Thoracic aorta (tissue), 2 donors: ENCODE data around the gene KLF13. TPM values are rescaled to one million over a fixed set of nuclear protein-coding genes. Genes with fewer than 3 reads are reported as not detected.

Source experiments
- ATAC-seq: fragments of 150-250 bp; one replicate; pipeline ENCODE4 v1.8.0; 2017; ENCODE audit warnings: low read depth; ENCODE audit not compliant: insufficient number of reproducible peaks, low FRiP score
- DNase-seq: peaks from one replicate; pipeline ENCODE4 v3.0.0-alpha.2; 2020; ENCODE audit warnings: low spot score
- H3K27ac ChIP-seq, 2 donors: fragments of 200-600 bp; sonication (generic); 1 replicate in 1 of 2; 2 replicates in 1 of 2; pipeline ENCODE4 v1.5.1; 2016; ENCODE audit warnings: mild to moderate bottlenecking in 2 of 2, moderate library complexity in 2 of 2
- H3K27me3 ChIP-seq: fragments of 200-600 bp; sonication (generic); replicated peaks from 2 replicates; pipeline ENCODE4 v1.6.0; 2016; ENCODE audit warnings: mild to moderate bottlenecking; ENCODE audit not compliant: insufficient read depth
- H3K36me3 ChIP-seq: fragments of 200-600 bp; sonication (generic); one replicate; pipeline ENCODE4 v1.5.1; 2016
- H3K4me1 ChIP-seq, 2 donors: fragments of 200-600 bp; sonication (generic); 1 replicate in 1 of 2; 2 replicates in 1 of 2; pipeline versions ENCODE4 v1.5.1 to v1.6.0; 2016; ENCODE audit warnings: low read depth in 2 of 2, mild to moderate bottlenecking in 1 of 2; ENCODE audit not compliant: control insufficient read depth in 1 of 2
- H3K4me3 ChIP-seq: fragments of 200-600 bp; sonication (generic); 2 replicates; pipeline ENCODE4 v1.5.1; 2016; ENCODE audit warnings: mild to moderate bottlenecking
- H3K9me3 ChIP-seq: fragments of 200-600 bp; sonication (generic); 2 replicates; pipeline ENCODE4 v1.5.1; 2016
- total RNA-seq, 2 donors: library from RNA; depleted of rRNA; stranded (reverse); fragments of >200 nt; gene quantifications; one replicate each; pipeline versions ENCODE4 v1.1.0 to v1.2.3, GENCODE V29; 2016
- TF ChIP-seq, protein P1 (sequence below): fragments of 200-600 bp; sonication (generic); IDR thresholded peaks from one replicate; pipeline ENCODE4 v1.5.1; 2019; ENCODE audit warnings: antibody characterized with exemption

The KLF13 gene
- total RNA-seq, 2 donors from 2014 or later: 59.5 to 76.5 TPM

GRCh38 chr15:31390777-31391486 lies 64.3 kb downstream of the KLF13 start:
- no peak for DNase-seq
- peak overlapping the region; percentile 83 for H3K4me3 ChIP-seq
- no peaks in the 10 kb centered on the region for H3K9me3 ChIP-seq
- TF ChIP-seq, protein P1, sequence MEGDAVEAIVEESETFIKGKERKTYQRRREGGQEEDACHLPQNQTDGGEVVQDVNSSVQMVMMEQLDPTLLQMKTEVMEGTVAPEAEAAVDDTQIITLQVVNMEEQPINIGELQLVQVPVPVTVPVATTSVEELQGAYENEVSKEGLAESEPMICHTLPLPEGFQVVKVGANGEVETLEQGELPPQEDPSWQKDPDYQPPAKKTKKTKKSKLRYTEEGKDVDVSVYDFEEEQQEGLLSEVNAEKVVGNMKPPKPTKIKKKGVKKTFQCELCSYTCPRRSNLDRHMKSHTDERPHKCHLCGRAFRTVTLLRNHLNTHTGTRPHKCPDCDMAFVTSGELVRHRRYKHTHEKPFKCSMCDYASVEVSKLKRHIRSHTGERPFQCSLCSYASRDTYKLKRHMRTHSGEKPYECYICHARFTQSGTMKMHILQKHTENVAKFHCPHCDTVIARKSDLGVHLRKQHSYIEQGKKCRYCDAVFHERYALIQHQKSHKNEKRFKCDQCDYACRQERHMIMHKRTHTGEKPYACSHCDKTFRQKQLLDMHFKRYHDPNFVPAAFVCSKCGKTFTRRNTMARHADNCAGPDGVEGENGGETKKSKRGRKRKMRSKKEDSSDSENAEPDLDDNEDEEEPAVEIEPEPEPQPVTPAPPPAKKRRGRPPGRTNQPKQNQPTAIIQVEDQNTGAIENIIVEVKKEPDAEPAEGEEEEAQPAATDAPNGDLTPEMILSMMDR: no peak
- peak overlapping the region; percentile 63 to 80 for H3K27ac ChIP-seq
- ATAC-seq: no peak
- H3K27me3 ChIP-seq: no peaks in the 10 kb centered on the region
- peaks cover 19 to 31% of the 10 kb centered on the region in 2 donors for H3K4me1 ChIP-seq
- H3K36me3 ChIP-seq: no peaks in the 10 kb centered on the region

DNA sequence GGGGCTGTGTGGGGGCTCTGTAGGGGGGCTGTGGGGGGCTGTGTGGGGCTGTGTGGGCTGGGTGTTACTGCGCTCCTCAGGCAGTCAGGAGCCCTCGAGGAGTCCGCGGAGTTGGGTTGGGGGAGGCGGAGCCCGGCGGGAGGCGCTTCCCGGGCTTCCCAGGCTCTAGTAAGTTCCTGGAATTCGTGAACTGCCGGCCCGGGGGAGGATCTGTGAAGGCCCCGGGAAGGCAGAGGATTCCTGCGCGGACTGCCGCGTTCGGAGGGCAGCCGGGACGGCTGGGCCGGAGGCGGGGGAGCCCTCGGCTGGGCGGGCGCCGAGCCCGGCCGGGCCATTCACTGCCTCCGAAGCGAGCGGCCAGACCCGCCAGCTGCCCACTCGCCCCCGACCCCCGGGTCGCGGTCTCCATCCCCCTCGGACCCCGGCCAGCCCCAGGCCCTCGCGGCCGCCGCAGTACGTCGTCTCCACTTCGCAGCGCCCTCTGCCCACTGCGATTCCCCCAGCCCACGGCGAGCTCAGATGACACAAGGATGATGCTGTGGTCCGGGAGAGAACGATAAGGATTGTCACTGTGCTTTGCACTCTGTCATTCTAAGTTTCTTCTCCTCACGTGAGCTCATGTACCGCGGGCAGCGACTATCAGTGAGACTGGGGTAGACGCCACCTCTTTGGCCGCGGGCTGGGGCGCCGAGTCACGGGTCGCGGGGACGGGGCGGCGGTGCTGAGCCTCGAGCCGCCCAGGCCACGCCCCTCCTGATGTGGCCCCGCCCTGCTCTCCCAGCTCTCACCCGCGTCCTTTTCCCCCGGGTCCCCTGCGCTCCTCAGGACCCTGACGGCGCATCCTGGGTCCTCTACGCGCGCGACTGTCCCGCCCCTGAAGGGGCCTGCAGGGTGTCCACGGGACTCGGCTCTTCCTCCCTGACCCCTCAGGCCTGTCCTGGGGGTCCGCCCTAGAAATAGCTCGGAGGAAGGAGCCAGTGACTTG lies 65.3 kb downstream of the KLF13 start:
- H3K9me3 ChIP-seq: no peaks in the 10 kb centered on the region
- H3K27me3 ChIP-seq: no peaks in the 10 kb centered on the region
- peaks cover 19 to 37% of the 10 kb centered on the region in 2 donors for H3K4me1 ChIP-seq
- DNase-seq (peak; percentile 70), ATAC-seq (peak; percentile 79)
- H3K4me3 ChIP-seq: peak overlapping the region; percentile 83
- TF ChIP-seq, protein P1: no peak
- H3K27ac ChIP-seq: peak overlapping the region; percentile 98 to 99
- H3K36me3 ChIP-seq: no peaks in the 10 kb centered on the region

GRCh38 chr15:31392761-31393401 lies 66.2 kb downstream of the KLF13 start:
- no peak for ATAC-seq
- no peaks in the 10 kb centered on the region for H3K36me3 ChIP-seq
- H3K4me3 ChIP-seq: peak overlapping the region; percentile 83
- no peaks in the 10 kb centered on the region for H3K27me3 ChIP-seq
- DNase-seq: no peak
- H3K9me3 ChIP-seq: no peaks in the 10 kb centered on the region
- TF ChIP-seq, protein P1: no peak
- peak overlapping the region; percentile 98 to 99 for H3K27ac ChIP-seq
- peaks cover 21 to 36% of the 10 kb centered on the region in 2 donors for H3K4me1 ChIP-seq

GRCh38 chr15:31393444-31394091 lies 66.9 kb downstream of the KLF13 start:
- ATAC-seq (no peak), DNase-seq (no peak)
- Histone ChIP-seq H3K4me3 (peak overlapping the region; percentile 83), H3K27ac (peak overlapping the region; percentile 98 to 99), H3K36me3 (no peaks in the 10 kb centered on the region), H3K27me3 (no peaks in the 10 kb centered on the region), H3K9me3 (no peaks in the 10 kb centered on the region), H3K4me1 (peaks cover 17 to 36% of the 10 kb centered on the region in 2 donors)
- TF ChIP-seq, protein P1: no peak
